HG02678 (cell line): ENCODE results near the gene LMO2.
"Not testable (repeated sequence)": the region's sequence is repeated elsewhere in the genome, so short reads cannot be mapped to it uniquely, and the experiment has no call there.

Experiments
- ATAC-seq: cut with Tn5 transposase; IDR thresholded peaks from one replicate; pipeline ENCODE4 v1.9.1; 2021; ENCODE audit warnings: mild to moderate bottlenecking, moderate library complexity; ENCODE audit not compliant: unreplicated experiment

The LMO2 gene

GRCh38 chr11:33891714-33892327, at the start of gene LMO2:
Gene LMO2, minus strand, starts transcription at chr11:33892076. Its CDS starts 22,360 bp downstream, at chr11:33869716.
- no peak for ATAC-seq

GRCh38 chr11:33940538-33940815, 48.6 kb upstream of the LMO2 start:
- ATAC-seq: no peak

- ATAC-seq: no peak
Observed at GRCh38 chr11:33936725-33937604, 45.1 kb upstream of the LMO2 start.

GRCh38 chr11:33935461-33936456, 43.9 kb upstream of the LMO2 start:
- no peak for ATAC-seq

GRCh38 chr11:33935005-33935404, 43.1 kb upstream of the LMO2 start:
- no peak for ATAC-seq

- ATAC-seq: no peak
Observed at GRCh38 chr11:33934450-33934849, 42.6 kb upstream of the LMO2 start.

- no peak for ATAC-seq
Observed at GRCh38 chr11:33933602-33934001, 41.7 kb upstream of the LMO2 start.

- ATAC-seq: no peak
Observed at GRCh38 chr11:33932721-33933120, 40.8 kb upstream of the LMO2 start.

GRCh38 chr11:33931739-33932366, 40.0 kb upstream of the LMO2 start:
- ATAC-seq: not testable (repeated sequence)

- no peak for ATAC-seq
Observed at GRCh38 chr11:33931067-33931466, 39.2 kb upstream of the LMO2 start.

- no peak for ATAC-seq
Observed at GRCh38 chr11:33930317-33931021, 38.6 kb upstream of the LMO2 start.

GRCh38 chr11:33928564-33928963, 36.7 kb upstream of the LMO2 start:
- ATAC-seq: no peak

- no peak for ATAC-seq
Observed at GRCh38 chr11:33926671-33927552, 35.0 kb upstream of the LMO2 start.

GRCh38 chr11:33924341-33924740, 32.5 kb upstream of the LMO2 start:
- no peak for ATAC-seq

- ATAC-seq: no peak
Observed at GRCh38 chr11:33923626-33924025, 31.8 kb upstream of the LMO2 start.

- peak; percentile 97 for ATAC-seq
Observed at GRCh38 chr11:33920838-33921613, 29.1 kb upstream of the LMO2 start.

- ATAC-seq: no peak
Observed at GRCh38 chr11:33919645-33920044, 27.8 kb upstream of the LMO2 start.

GRCh38 chr11:33917402-33917801, 25.5 kb upstream of the LMO2 start:
- ATAC-seq: not testable (repeated sequence)
